ENCODE measurements around the gene SRSF9.

GRCh38 chr12:120444676-120445075, 24.9 kb downstream of the SRSF9 start:
- TF ChIP-seq CTCF (IDR thresholded peaks at IDR 0.05) = no peak
- TF ChIP-seq POLR2A (IDR thresholded peaks at IDR 0.05) = no peak

All from lower leg skin (tissue), 3 donors.